ENCODE data around the gene SLC39A11. TPM values are rescaled to one million over a fixed set of nuclear protein-coding genes. Genes with fewer than 3 reads are reported as not detected.

SLC39A11 gene
- total RNA-seq, 1 donor from 2014 or later = 13.0 TPM

DNA sequence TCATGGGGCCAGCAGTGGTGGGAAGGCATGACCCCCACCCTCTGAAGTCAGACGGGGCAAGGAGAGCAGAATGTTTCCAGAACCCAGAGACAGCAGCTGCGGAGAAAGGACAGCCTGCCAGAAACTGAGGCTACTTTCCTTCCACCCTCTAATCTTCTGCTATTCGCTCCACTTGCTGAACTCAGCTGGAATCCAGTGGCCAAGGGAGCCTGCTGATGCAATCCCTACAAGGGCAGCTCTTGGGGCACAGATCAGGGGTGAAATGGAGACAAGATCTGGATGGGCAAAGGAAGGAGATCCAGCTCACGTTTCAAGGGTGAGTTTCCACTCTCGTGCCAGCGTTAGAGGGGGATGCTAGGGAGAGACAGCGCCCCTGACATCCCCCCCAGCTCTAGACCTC, 479.1 kb downstream of the SLC39A11 start:
- no peak overlapping the region for H3K9ac ChIP-seq (ENCODE audit: low read depth in 1 of 3, low read length in 3 of 3)
- no peaks in the 10 kb centered on the region for H3K9me3 ChIP-seq (ENCODE audit: control insufficient read depth in 3 of 3, low read length in 3 of 3)
- no peak overlapping the region for H3K4me3 ChIP-seq (ENCODE audit: low read length in 3 of 3)
- H3K36me3 ChIP-seq (ENCODE audit: control insufficient read depth in 3 of 3, insufficient read depth in 3 of 3, low read length in 3 of 3) = no peaks in the 10 kb centered on the region
- H3K27me3 ChIP-seq (ENCODE audit: control insufficient read depth in 3 of 3, insufficient read depth in 3 of 3, low read length in 3 of 3) = peaks cover 21 to 30% (median 27%) of the 10 kb centered on the region in 3 donors
- no peak overlapping the region for H3K27ac ChIP-seq (ENCODE audit: low read depth, low read length)
- no peaks in the 10 kb centered on the region for H3K4me1 ChIP-seq (ENCODE audit: control insufficient read depth in 3 of 3, insufficient read depth in 3 of 3, low read length in 3 of 3)

DNA sequence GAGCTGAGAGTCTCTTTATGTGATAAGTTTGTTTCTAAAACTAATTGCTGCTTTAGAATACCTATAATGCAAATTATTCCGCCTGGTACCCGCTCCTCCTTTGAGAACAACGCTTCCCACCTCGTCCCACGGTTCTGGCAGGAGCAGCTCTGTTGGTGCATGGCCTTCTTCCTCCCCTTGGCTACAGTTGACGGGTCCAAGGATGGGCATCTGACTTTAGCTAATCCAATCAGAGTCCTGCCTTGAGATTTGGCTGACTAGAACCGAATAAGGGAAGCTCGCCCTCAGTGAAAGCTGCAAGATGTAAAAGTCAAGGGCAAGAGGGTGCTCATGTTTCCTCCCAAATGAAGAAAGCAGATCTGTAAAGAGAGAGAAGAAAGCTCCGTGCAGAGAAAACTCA, 481.3 kb downstream of the SLC39A11 start:
- Histone ChIP-seq H3K4me1 (ENCODE audit: control insufficient read depth in 3 of 3, insufficient read depth in 3 of 3, low read length in 3 of 3) (no peaks in the 10 kb centered on the region), H3K9ac (ENCODE audit: low read depth in 1 of 3, low read length in 3 of 3) (no peak overlapping the region), H3K4me3 (ENCODE audit: low read length in 3 of 3) (no peak overlapping the region), H3K27me3 (ENCODE audit: control insufficient read depth in 3 of 3, insufficient read depth in 3 of 3, low read length in 3 of 3) (peaks cover 9 to 15% (median 14%) of the 10 kb centered on the region in 3 donors), H3K9me3 (ENCODE audit: control insufficient read depth in 3 of 3, low read length in 3 of 3) (no peaks in the 10 kb centered on the region), H3K27ac (ENCODE audit: low read depth, low read length) (no peak overlapping the region), H3K36me3 (ENCODE audit: control insufficient read depth in 3 of 3, insufficient read depth in 3 of 3, low read length in 3 of 3) (no peaks in the 10 kb centered on the region)

DNA sequence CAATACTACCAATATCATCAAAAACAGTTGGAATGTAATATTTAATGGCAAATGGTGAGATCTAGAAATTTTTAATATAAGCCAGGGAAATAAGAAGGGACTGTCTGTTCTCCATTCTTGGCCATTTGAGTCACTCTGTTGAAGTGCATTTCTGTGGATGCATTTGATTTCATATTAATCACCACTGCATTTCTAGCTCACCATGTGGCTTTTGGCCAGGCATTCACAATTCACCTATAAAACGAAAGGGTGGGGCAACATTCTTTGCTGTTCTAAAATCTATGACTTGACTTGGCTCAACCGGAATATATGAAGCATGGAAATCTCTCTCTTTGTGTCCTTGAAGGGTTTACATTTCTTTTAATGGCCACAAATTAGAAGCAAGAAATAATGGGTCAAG, 483.0 kb downstream of the SLC39A11 start:
- Histone ChIP-seq H3K36me3 (ENCODE audit: control insufficient read depth in 3 of 3, insufficient read depth in 3 of 3, low read length in 3 of 3) (no peaks in the 10 kb centered on the region), H3K27ac (ENCODE audit: low read depth, low read length) (no peak overlapping the region), H3K9me3 (ENCODE audit: control insufficient read depth in 3 of 3, low read length in 3 of 3) (no peaks in the 10 kb centered on the region), H3K4me3 (ENCODE audit: low read length in 3 of 3) (no peak overlapping the region), H3K9ac (ENCODE audit: low read depth in 1 of 3, low read length in 3 of 3) (no peak overlapping the region), H3K27me3 (ENCODE audit: control insufficient read depth in 3 of 3, insufficient read depth in 3 of 3, low read length in 3 of 3) (peaks cover 6 to 19% (median 14%) of the 10 kb centered on the region in 3 donors), H3K4me1 (ENCODE audit: control insufficient read depth in 3 of 3, insufficient read depth in 3 of 3, low read length in 3 of 3) (no peaks in the 10 kb centered on the region)

DNA sequence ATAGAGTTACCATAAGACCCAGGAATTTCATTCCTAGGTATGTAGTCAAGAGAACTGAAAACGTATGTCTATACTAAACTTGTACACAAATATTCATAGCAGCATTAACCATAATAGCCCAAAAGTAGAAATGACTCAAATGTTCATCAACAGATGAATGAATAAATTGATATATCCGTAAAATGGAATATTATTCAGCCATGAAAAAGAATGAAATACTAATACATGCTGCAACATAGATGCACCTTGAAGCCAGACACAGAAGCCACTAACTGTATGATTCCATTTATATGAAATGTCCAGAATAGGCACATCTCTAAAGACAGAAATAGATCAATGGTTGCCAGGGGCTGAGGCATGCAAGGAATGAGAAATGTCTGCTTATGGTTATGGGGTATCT, 484.1 kb downstream of the SLC39A11 start:
- no peak overlapping the region for H3K9ac ChIP-seq (ENCODE audit: low read depth in 1 of 3, low read length in 3 of 3)
- H3K27me3 ChIP-seq (ENCODE audit: control insufficient read depth in 3 of 3, insufficient read depth in 3 of 3, low read length in 3 of 3) = peaks cover 0 to 16% (median 13%) of the 10 kb centered on the region in 3 donors
- no peaks in the 10 kb centered on the region for H3K4me1 ChIP-seq (ENCODE audit: control insufficient read depth in 3 of 3, insufficient read depth in 3 of 3, low read length in 3 of 3)
- no peak overlapping the region for H3K27ac ChIP-seq (ENCODE audit: low read depth, low read length)
- H3K4me3 ChIP-seq (ENCODE audit: low read length in 3 of 3) = no peak overlapping the region
- no peaks in the 10 kb centered on the region for H3K9me3 ChIP-seq (ENCODE audit: control insufficient read depth in 3 of 3, low read length in 3 of 3)
- no peaks in the 10 kb centered on the region for H3K36me3 ChIP-seq (ENCODE audit: control insufficient read depth in 3 of 3, insufficient read depth in 3 of 3, low read length in 3 of 3)

DNA sequence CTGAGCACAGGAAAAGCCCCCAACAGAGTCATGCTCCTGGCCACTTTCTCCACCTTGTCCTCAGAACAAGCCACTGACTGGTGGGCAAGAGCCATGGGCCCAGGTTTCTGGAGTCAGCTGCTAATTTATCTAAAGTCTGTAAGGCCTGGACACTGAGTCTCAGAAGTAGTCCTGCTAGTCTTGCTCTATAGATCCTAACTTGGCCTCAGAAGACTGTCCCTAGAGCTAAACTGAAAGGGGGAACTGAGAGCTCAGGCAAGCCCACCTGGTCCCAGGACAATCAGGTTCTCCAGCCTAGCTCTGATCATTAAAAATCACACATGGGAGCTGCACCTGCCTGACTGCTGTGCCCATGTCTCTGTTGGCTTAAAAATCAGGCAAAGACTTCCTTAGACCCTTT, 485.8 kb downstream of the SLC39A11 start:
- Histone ChIP-seq H3K27me3 (ENCODE audit: control insufficient read depth in 3 of 3, insufficient read depth in 3 of 3, low read length in 3 of 3) (peaks cover 0 to 13% (median 12%) of the 10 kb centered on the region in 3 donors), H3K4me3 (ENCODE audit: low read length in 3 of 3) (no peak overlapping the region), H3K27ac (ENCODE audit: low read depth, low read length) (no peak overlapping the region), H3K4me1 (ENCODE audit: control insufficient read depth in 3 of 3, insufficient read depth in 3 of 3, low read length in 3 of 3) (no peaks in the 10 kb centered on the region), H3K9me3 (ENCODE audit: control insufficient read depth in 3 of 3, low read length in 3 of 3) (no peaks in the 10 kb centered on the region), H3K9ac (ENCODE audit: low read depth in 1 of 3, low read length in 3 of 3) (no peak overlapping the region), H3K36me3 (ENCODE audit: control insufficient read depth in 3 of 3, insufficient read depth in 3 of 3, low read length in 3 of 3) (no peaks in the 10 kb centered on the region)

DNA sequence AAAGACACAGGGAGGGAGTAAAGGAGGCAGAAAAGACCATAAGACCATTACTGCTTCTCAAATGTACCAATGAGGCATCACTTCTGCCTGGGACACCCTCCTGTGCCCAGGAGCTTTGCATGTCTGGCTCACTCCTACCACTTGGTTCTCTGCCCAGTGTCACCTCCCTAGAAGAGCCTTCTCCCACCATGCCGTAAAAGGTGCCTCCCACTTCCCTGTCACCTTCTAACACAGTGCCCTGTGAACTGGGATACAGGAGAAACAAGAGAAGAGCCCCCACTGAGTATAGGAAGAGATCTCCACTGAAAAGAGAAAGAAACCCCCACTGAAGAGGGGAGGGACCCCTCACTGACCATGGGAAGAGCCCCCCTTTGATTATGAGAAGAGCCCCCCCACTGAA, 486.9 kb downstream of the SLC39A11 start:
- H3K36me3 ChIP-seq (ENCODE audit: control insufficient read depth in 3 of 3, insufficient read depth in 3 of 3, low read length in 3 of 3) = no peaks in the 10 kb centered on the region

DNA sequence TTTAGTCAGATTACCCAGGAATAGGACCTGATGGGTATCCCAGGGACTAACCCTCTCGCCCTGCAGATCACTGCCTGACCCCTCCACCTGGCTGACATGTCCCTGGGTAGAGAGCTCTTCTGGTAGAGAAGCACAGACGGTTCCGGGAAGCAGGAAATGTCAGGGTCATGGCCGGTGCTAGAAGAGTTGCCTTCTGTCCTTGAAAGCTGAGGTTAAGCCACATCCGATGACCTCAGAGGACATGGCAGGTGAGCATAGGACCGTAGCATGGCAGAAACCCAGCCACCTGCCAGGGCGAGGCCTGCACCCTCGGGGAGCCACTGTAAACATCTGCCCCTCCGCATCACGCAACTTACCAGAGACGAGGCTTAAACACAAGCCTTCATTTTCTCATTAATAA, 488.0 kb downstream of the SLC39A11 start:
- H3K27me3 ChIP-seq (ENCODE audit: control insufficient read depth in 3 of 3, insufficient read depth in 3 of 3, low read length in 3 of 3) = peaks cover 4 to 19% (median 14%) of the 10 kb centered on the region in 3 donors
- H3K4me1 ChIP-seq (ENCODE audit: control insufficient read depth in 3 of 3, insufficient read depth in 3 of 3, low read length in 3 of 3) = no peaks in the 10 kb centered on the region
- H3K9me3 ChIP-seq (ENCODE audit: control insufficient read depth in 3 of 3, low read length in 3 of 3) = no peaks in the 10 kb centered on the region
- H3K4me3 ChIP-seq (ENCODE audit: low read length in 3 of 3) = no peak overlapping the region
- no peaks in the 10 kb centered on the region for H3K36me3 ChIP-seq (ENCODE audit: control insufficient read depth in 3 of 3, insufficient read depth in 3 of 3, low read length in 3 of 3)
- no peak overlapping the region for H3K9ac ChIP-seq (ENCODE audit: low read depth in 1 of 3, low read length in 3 of 3)
- no peak overlapping the region for H3K27ac ChIP-seq (ENCODE audit: low read depth, low read length)

More for the DNA sequence above, 486.9 kb downstream of the SLC39A11 start:
- H3K4me3 ChIP-seq (ENCODE audit: low read length in 3 of 3) = no peak overlapping the region
- no peak overlapping the region for H3K27ac ChIP-seq (ENCODE audit: low read depth, low read length)
- no peaks in the 10 kb centered on the region for H3K4me1 ChIP-seq (ENCODE audit: control insufficient read depth in 3 of 3, insufficient read depth in 3 of 3, low read length in 3 of 3)
- H3K9me3 ChIP-seq (ENCODE audit: control insufficient read depth in 3 of 3, low read length in 3 of 3) = no peaks in the 10 kb centered on the region
- peaks cover 4 to 14% (median 13%) of the 10 kb centered on the region in 3 donors for H3K27me3 ChIP-seq (ENCODE audit: control insufficient read depth in 3 of 3, insufficient read depth in 3 of 3, low read length in 3 of 3)
- no peak overlapping the region for H3K9ac ChIP-seq (ENCODE audit: low read depth in 1 of 3, low read length in 3 of 3)

DNA sequence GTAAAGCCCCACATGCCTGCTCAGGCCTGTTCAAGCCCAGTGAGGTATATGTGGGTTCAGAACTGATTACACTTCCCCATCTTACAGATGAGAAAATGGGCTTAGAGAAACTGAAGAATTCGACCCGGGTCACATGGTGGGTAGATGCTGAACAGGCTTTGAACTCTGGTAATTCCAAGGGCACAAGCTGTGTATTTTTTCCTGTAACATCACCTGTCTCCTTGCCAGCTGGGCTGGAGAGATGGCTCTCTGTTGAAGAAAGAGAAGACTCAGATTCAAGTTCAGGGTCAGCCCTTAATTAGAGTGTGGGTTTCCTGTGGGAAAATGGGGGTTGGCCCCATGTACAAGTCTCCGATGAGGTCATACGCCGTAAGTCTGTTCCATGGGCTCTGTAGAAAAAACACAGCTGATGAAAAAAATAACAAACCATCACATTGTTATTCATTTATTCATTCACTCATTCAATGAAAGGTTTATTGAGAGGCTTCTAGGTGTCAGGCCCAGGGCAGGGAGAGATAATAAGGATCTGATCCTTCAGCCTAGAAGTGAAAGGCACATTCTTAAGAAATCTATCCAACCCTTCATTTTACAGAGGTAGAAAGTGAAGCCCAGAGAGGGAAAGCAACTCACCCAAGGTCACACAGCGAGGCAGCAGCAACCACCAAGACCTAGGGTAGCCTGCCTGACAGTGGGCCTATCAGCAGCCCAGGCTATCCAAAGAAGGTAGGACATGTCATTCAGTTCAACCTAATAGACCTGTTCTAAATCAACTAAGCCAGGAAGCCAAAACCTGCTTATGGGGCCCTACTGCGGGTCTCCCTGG, 488.9 kb downstream of the SLC39A11 start:
- no peak overlapping the region for H3K4me3 ChIP-seq (ENCODE audit: low read length in 3 of 3)
- peaks cover 4 to 19% (median 14%) of the 10 kb centered on the region in 3 donors for H3K27me3 ChIP-seq (ENCODE audit: control insufficient read depth in 3 of 3, insufficient read depth in 3 of 3, low read length in 3 of 3)
- no peak overlapping the region for H3K27ac ChIP-seq (ENCODE audit: low read depth, low read length)
- H3K36me3 ChIP-seq (ENCODE audit: control insufficient read depth in 3 of 3, insufficient read depth in 3 of 3, low read length in 3 of 3) = no peaks in the 10 kb centered on the region
- no peaks in the 10 kb centered on the region for H3K9me3 ChIP-seq (ENCODE audit: control insufficient read depth in 3 of 3, low read length in 3 of 3)
- H3K4me1 ChIP-seq (ENCODE audit: control insufficient read depth in 3 of 3, insufficient read depth in 3 of 3, low read length in 3 of 3) = no peaks in the 10 kb centered on the region
- no peak overlapping the region for H3K9ac ChIP-seq (ENCODE audit: low read depth in 1 of 3, low read length in 3 of 3)

DNA sequence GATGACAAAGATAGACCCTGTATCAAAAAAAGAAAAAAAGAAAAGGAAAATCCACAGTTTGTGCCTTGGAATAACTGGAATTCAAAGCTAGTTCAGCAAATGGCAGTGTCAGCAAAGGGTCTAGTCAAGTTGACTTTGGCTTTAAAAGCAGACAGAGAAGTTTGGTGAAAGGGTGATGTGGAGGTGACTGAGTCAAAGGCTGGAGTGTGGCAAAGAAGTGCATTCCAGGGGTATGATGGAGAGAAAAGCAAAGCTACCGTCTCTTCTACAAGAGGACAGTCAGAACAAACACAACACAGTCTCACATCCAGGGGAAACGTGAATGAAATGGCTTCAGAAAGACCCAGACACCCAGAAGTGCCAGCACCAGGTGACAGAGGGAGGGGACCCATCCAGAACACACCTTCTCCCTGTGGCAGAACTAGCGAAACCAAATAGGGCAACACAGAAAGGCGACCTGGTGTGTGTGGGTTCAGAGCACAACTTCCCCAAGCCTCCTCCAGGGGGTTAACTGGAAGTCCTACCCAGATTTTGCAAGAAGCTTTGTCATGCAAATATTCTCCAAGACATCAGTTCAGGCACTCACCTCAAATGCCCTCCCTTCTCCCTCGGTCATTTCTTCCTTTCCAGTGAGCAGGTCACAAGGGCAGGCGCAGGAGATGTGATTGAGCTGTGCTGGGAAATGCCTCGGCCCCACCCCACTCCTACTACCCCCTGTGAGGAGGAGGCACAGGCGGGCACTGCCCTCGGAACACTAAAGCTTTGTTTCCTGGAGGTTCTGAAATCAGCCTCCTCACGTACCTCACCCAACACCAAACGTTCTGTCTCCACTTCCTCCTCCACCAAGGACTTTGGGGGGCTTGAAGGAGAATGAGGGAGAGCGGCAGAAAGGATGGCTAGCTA, 489.7 kb downstream of the SLC39A11 start:
- H3K9ac ChIP-seq (ENCODE audit: low read depth in 1 of 3, low read length in 3 of 3) = no peak overlapping the region
- H3K9me3 ChIP-seq (ENCODE audit: control insufficient read depth in 3 of 3, low read length in 3 of 3) = no peaks in the 10 kb centered on the region
- H3K4me1 ChIP-seq (ENCODE audit: control insufficient read depth in 3 of 3, insufficient read depth in 3 of 3, low read length in 3 of 3) = no peaks in the 10 kb centered on the region

DNA sequence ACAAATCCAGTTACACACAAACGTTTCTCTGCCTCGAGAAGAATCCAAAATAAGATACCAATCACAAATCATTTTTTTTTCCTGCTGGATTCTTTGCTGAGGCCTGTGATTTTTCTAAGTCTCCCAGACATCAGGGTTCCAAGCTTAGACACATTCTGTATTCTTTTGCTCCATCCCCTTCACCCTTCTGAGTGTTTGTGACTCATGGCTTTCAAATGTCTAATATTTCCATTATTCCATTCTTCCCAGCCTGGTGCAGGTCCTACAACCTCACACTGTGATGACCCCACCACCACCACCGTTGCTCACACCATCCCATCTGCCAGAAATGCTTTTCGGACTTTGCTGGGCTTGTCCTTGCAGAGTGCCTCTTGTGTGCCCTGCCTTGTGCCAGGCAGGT, 491.6 kb downstream of the SLC39A11 start:
- Histone ChIP-seq H3K36me3 (ENCODE audit: control insufficient read depth in 3 of 3, insufficient read depth in 3 of 3, low read length in 3 of 3) (no peaks in the 10 kb centered on the region), H3K27me3 (ENCODE audit: control insufficient read depth in 3 of 3, insufficient read depth in 3 of 3, low read length in 3 of 3) (peaks cover 4 to 19% (median 14%) of the 10 kb centered on the region in 3 donors), H3K9ac (ENCODE audit: low read depth in 1 of 3, low read length in 3 of 3) (no peak overlapping the region), H3K27ac (ENCODE audit: low read depth, low read length) (no peak overlapping the region), H3K4me3 (ENCODE audit: low read length in 3 of 3) (no peak overlapping the region), H3K9me3 (ENCODE audit: control insufficient read depth in 3 of 3, low read length in 3 of 3) (no peaks in the 10 kb centered on the region), H3K4me1 (ENCODE audit: control insufficient read depth in 3 of 3, insufficient read depth in 3 of 3, low read length in 3 of 3) (no peaks in the 10 kb centered on the region)

More for the DNA sequence above, 489.7 kb downstream of the SLC39A11 start:
- Histone ChIP-seq H3K36me3 (ENCODE audit: control insufficient read depth in 3 of 3, insufficient read depth in 3 of 3, low read length in 3 of 3) (no peaks in the 10 kb centered on the region), H3K27me3 (ENCODE audit: control insufficient read depth in 3 of 3, insufficient read depth in 3 of 3, low read length in 3 of 3) (peaks cover 4 to 19% (median 14%) of the 10 kb centered on the region in 3 donors), H3K27ac (ENCODE audit: low read depth, low read length) (no peak overlapping the region), H3K4me3 (ENCODE audit: low read length in 3 of 3) (no peak overlapping the region)
